Measurements from ENCODE around the gene SCN9A. TPM values are rescaled to one million over a fixed set of nuclear protein-coding genes. Genes with fewer than 3 reads are reported as not detected.

The SCN9A gene
- total RNA-seq, 1 experiment from 2014 or later = 1.3 TPM

DNA sequence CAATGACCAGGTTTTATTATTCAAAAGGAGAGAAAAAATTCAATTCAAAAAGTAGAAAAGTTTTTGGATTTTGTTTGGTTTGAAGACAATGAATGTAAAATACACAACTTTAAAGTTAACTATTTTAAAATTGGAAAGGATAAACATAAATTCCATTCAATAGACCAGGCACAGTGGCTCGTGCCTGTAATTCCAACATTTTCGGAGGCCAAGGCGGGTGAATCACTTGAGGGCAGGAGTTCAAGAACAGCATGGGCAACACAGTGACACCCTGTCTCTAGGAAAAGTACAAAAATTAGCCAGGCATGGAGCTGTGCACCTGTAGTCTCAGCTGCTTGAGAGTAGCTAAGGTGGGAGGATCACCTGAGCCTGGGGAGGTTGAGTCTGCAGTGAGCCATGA, 54.7 kb downstream of the SCN9A start:
- H2BK12ac ChIP-seq (ENCODE audit: insufficient read length, low read depth, low read length) = no peak overlapping the region
- no peaks in the 10 kb centered on the region for H3K36me3 Mint-ChIP-seq (ENCODE audit: insufficient read depth in 1 of 3, low read depth in 3 of 3)
- H3K4me1 ChIP-seq (ENCODE audit: insufficient read depth, low read length) = no peaks in the 10 kb centered on the region
- H3K27me3 Mint-ChIP-seq (ENCODE audit: low read depth) = no peaks in the 10 kb centered on the region
- H3K14ac ChIP-seq (ENCODE audit: insufficient read depth, low read length) = no peak overlapping the region
- H3K23me2 ChIP-seq (ENCODE audit: insufficient read length, low read depth, low read length, poor library complexity, severe bottlenecking) = no peaks in the 10 kb centered on the region
- H4K8ac ChIP-seq (replicated peaks; ENCODE audit: insufficient read length, low read depth, low read length) = no peak overlapping the region
- no peak overlapping the region for H3K4ac ChIP-seq (ENCODE audit: low read depth, low read length)
- no peak overlapping the region for H2BK120ac ChIP-seq (ENCODE audit: low read depth, low read length, poor library complexity, severe bottlenecking)
- H3K4me1 Mint-ChIP-seq = no peaks in the 10 kb centered on the region
- WGBS (ENCODE audit: extremely low coverage, insufficient read length, low lambda C conversion rate) = no CpG with 5 or more reads among the region's 3 CpGs
- H2AFZ ChIP-seq (ENCODE audit: low read length) = no peak overlapping the region
- H3K79me1 ChIP-seq (ENCODE audit: insufficient read depth, low read depth, low read length, poor library complexity, severe bottlenecking) = no peaks in the 10 kb centered on the region
- no peak overlapping the region for H3K27ac ChIP-seq (ENCODE audit: insufficient read length, low read depth, low read length)
- TF ChIP-seq, protein P1, sequence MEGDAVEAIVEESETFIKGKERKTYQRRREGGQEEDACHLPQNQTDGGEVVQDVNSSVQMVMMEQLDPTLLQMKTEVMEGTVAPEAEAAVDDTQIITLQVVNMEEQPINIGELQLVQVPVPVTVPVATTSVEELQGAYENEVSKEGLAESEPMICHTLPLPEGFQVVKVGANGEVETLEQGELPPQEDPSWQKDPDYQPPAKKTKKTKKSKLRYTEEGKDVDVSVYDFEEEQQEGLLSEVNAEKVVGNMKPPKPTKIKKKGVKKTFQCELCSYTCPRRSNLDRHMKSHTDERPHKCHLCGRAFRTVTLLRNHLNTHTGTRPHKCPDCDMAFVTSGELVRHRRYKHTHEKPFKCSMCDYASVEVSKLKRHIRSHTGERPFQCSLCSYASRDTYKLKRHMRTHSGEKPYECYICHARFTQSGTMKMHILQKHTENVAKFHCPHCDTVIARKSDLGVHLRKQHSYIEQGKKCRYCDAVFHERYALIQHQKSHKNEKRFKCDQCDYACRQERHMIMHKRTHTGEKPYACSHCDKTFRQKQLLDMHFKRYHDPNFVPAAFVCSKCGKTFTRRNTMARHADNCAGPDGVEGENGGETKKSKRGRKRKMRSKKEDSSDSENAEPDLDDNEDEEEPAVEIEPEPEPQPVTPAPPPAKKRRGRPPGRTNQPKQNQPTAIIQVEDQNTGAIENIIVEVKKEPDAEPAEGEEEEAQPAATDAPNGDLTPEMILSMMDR (conservative IDR thresholded peaks at IDR 0.05) = no peak
- no peak overlapping the region for H2BK20ac ChIP-seq (ENCODE audit: low read depth, low read length, poor library complexity, severe bottlenecking)
- no peak overlapping the region for H3K4me3 Mint-ChIP-seq
- H2BK15ac ChIP-seq (ENCODE audit: low read depth, low read length) = no peak overlapping the region
- H2AK5ac ChIP-seq (ENCODE audit: insufficient read length, low read length) = no peak overlapping the region
- no peak overlapping the region for H3K18ac ChIP-seq (ENCODE audit: insufficient read length, low read depth, low read length)
- no peak overlapping the region for H3K9ac ChIP-seq (ENCODE audit: extremely low read depth, insufficient read length, low read length)
- no peaks in the 10 kb centered on the region for H3K79me2 ChIP-seq (ENCODE audit: insufficient read depth, low read length)
- no peak overlapping the region for H3K27ac Mint-ChIP-seq
- no peak overlapping the region for H3K56ac ChIP-seq (ENCODE audit: insufficient read length, low read depth, low read length)
- no peak overlapping the region for H3T11ph ChIP-seq (ENCODE audit: low read length)
- H3K4me2 ChIP-seq (ENCODE audit: insufficient read depth, insufficient read length, low read length) = no peak overlapping the region
- H3K9me3 ChIP-seq (ENCODE audit: control insufficient read depth, low read depth, low read length) = no peaks in the 10 kb centered on the region
- no peaks in the 10 kb centered on the region for H4K20me1 ChIP-seq (ENCODE audit: control insufficient read depth, insufficient read depth, insufficient read length)
- no peak overlapping the region for H3K23ac ChIP-seq (ENCODE audit: insufficient read length, low read depth, low read length)
- no peaks in the 10 kb centered on the region for H3K27me3 ChIP-seq (ENCODE audit: insufficient read depth, low read length)
- H3K9me3 Mint-ChIP-seq = no peaks in the 10 kb centered on the region
- no peak overlapping the region for H4K91ac ChIP-seq (ENCODE audit: insufficient read length, low read depth, low read length)
- no peak overlapping the region for H2BK5ac ChIP-seq (ENCODE audit: insufficient read length, low read length)
- no peak for DNase-seq
- H4K5ac ChIP-seq (ENCODE audit: insufficient read length, low read depth, low read length) = no peak overlapping the region

All from H9 (cell line).